Endothelial cell of umbilical vein (primary cell): ENCODE results near the gene RENBP. TPM values are rescaled to one million over a fixed set of nuclear protein-coding genes. Genes with fewer than 3 reads are reported as not detected.

ENCODE experiments used
- BruUV-seq: library from RNA; stranded (reverse); fragments of 400-500 nt; replicated peaks from 2 replicates; lab custom pipeline; 2021; lab: Mats Ljungman, UMichigan
- CTCF ChIA-PET: fragments of 300-600, 350-600 bp; sonication (Branson Sonifier 250); formaldehyde crosslinking; loops from one replicate; lab custom pipeline; 2021; ENCODE audit warnings: antibody characterized with exemption, inconsistent platforms; lab: Charles Lee
- POLR2A ChIA-PET: fragments of 300-600, 350-600 bp; sonication (Branson Sonifier 250); formaldehyde crosslinking; loops from one replicate; lab custom pipeline; 2021; ENCODE audit warnings: antibody characterized with exemption, inconsistent platforms; lab: Charles Lee
- DNase-seq: peaks from one replicate; pipeline ENCODE4 v3.0.0-alpha.2; 2011; ENCODE audit warnings: low read depth, low spot score
- FAIRE-seq: peaks from 2 replicates; lab custom pipeline; 2011; peaks lifted over from hg19 to GRCh38; lab: Jason Lieb, UNC
- H2AFZ ChIP-seq: 2 replicates; pipeline ENCODE4 v1.6.0; 2012; ENCODE audit warnings: low read depth, low read length, control low read depth, inconsistent platforms
- H3K27ac ChIP-seq: 2 replicates; pipeline ENCODE4 v1.5.1; 2011; ENCODE audit warnings: low read depth, mild to moderate bottlenecking, control low read depth, low read length, moderate library complexity; ENCODE audit not compliant: insufficient read depth
- H3K27me3 ChIP-seq, 2 experiments: 2 replicates each; pipeline versions ENCODE4 v1.6.0 to v1.6.1; 2011; ENCODE audit warnings: low read length in 2 of 2, mixed read lengths in 1 of 2; ENCODE audit not compliant: control insufficient read depth in 2 of 2, insufficient read depth in 2 of 2
- H3K36me3 ChIP-seq, 2 experiments: 2 replicates in 1 of 2; 3 replicates in 1 of 2; pipeline ENCODE4 v1.5.1; 2011; ENCODE audit warnings: low read length in 2 of 2, mild to moderate bottlenecking in 1 of 2, moderate library complexity in 1 of 2; ENCODE audit not compliant: control insufficient read depth in 2 of 2, insufficient read depth in 2 of 2; ENCODE audit errors: extremely low read depth in 1 of 2
- H3K4me1 ChIP-seq: 3 replicates; pipeline ENCODE4 v1.5.1; 2011; ENCODE audit warnings: mild to moderate bottlenecking, low read length; ENCODE audit not compliant: control insufficient read depth, insufficient read depth; ENCODE audit errors: extremely low read depth
- H3K4me2 ChIP-seq: 2 replicates; pipeline ENCODE4 v1.6.1; 2011; ENCODE audit warnings: low read length, control low read depth, mixed read lengths; ENCODE audit not compliant: insufficient read depth
- H3K4me3 ChIP-seq, 3 experiments: fragments of 200-600 bp in 1 of 3; sonication (generic), shearing (Covaris generic) in 1 of 3; replicated peaks in 1 of 3; 2 replicates each; pipeline ENCODE4 v1.5.1; 2011 to 2016; ENCODE audit warnings: control low read depth in 3 of 3, low read length in 3 of 3, mild to moderate bottlenecking in 2 of 3, inconsistent platforms in 1 of 3, low read depth in 1 of 3, moderate library complexity in 1 of 3; ENCODE audit not compliant: insufficient read depth in 1 of 3
- H3K79me2 ChIP-seq: 2 replicates; pipeline ENCODE4 v1.6.0; 2012; ENCODE audit warnings: low read length, inconsistent platforms; ENCODE audit not compliant: control insufficient read depth, insufficient read depth
- H3K9ac ChIP-seq: replicated peaks from 2 replicates; pipeline ENCODE3; 2011; ENCODE audit warnings: low read length, control low read depth; ENCODE audit not compliant: insufficient read depth; ENCODE audit errors: extremely low read depth
- H3K9me1 ChIP-seq: replicated peaks from 3 replicates; pipeline ENCODE4 v1.6.0; 2011; ENCODE audit warnings: mild to moderate bottlenecking, low read length; ENCODE audit not compliant: control insufficient read depth, insufficient read depth; ENCODE audit errors: extremely low read depth
- H3K9me3 ChIP-seq: replicated peaks from 2 replicates; pipeline ENCODE4 v1.5.1; 2012; ENCODE audit warnings: low read length, inconsistent platforms; ENCODE audit not compliant: control insufficient read depth, insufficient read depth
- H4K20me1 ChIP-seq: replicated peaks from 2 replicates; pipeline ENCODE3; 2011; ENCODE audit warnings: mild to moderate bottlenecking, low read length; ENCODE audit not compliant: control insufficient read depth, insufficient read depth; ENCODE audit errors: extremely low read depth
- CTCF ChIP-seq, 2 donors: IDR thresholded peaks; 1 replicate in 1 of 2; 2 replicates in 1 of 2; pipeline ENCODE4 v1.5.1; 2011; ENCODE audit warnings: low read length in 2 of 2, mild to moderate bottlenecking in 2 of 2, moderate library complexity in 2 of 2, control low read depth in 1 of 2, inconsistent platforms in 1 of 2, low read depth in 1 of 2; ENCODE audit not compliant: insufficient read depth in 1 of 2; ENCODE audit errors: extremely low read depth in 1 of 2
- EZH2 ChIP-seq: IDR thresholded peaks from 2 replicates; pipeline ENCODE4 v1.6.1; 2012; ENCODE audit warnings: borderline replicate concordance, low read depth, mild to moderate bottlenecking, moderate library complexity, low read length, inconsistent platforms; ENCODE audit not compliant: severe bottlenecking
- FOS ChIP-seq: IDR thresholded peaks from 2 replicates; pipeline ENCODE4 v1.6.1; 2011; ENCODE audit warnings: mild to moderate bottlenecking, low read length, moderate library complexity, borderline replicate concordance; ENCODE audit not compliant: insufficient read depth
- GATA2 ChIP-seq: IDR thresholded peaks from 2 replicates; pipeline ENCODE4 v1.7.0; 2011; ENCODE audit warnings: low read depth, mild to moderate bottlenecking, moderate library complexity, mixed read lengths, low read length; ENCODE audit not compliant: insufficient read length, insufficient read depth
- POLR2AphosphoS5 ChIP-seq: IDR thresholded peaks from 2 replicates; pipeline ENCODE4 v1.6.1; 2012; ENCODE audit warnings: low read depth, mild to moderate bottlenecking, control low read depth, low read length, moderate library complexity; ENCODE audit not compliant: insufficient read depth
- dilution Hi-C: fragments of 300-500 bp; cut with MboI; formaldehyde crosslinking; loops from one replicate; pipeline ENCODE4 v1.15.0; 2019; ENCODE audit warnings: low sequenced_read_pairs; ENCODE audit not compliant: extremely low pct_ligation_motif_present
- intact Hi-C: fragments of 100-400 bp; cut with micrococcal nuclease; formaldehyde crosslinking; loops from one replicate; pipeline ENCODE4 v1.10.0; 2022
- polyA plus RNA-seq, 4 experiments: library from polyadenylated mRNA; depleted of rRNA in 3 of 4; stranded (reverse) in 3 of 4; unstranded in 1 of 4; fragments of >200 nt; gene quantifications; 2 replicates each; pipeline versions ENCODE4 v1.2.1 to v1.2.3, GENCODE V29; 2011 to 2012; ENCODE audit warnings: missing spikeins in 1 of 4
- total RNA-seq: library from RNA; stranded (reverse); gene quantifications from 2 replicates; pipeline ENCODE4 v1.2.3, GENCODE V29; 2021

Gene RENBP
- total and polyA plus RNA-seq, 2 donors (not counting 3 experiments of a cell fraction or from before 2014, with no cell fraction given): 8.0 to 16.0 TPM

- intact Hi-C loops (no loop called here), dilution Hi-C loops (no loop called here)
- Histone ChIP-seq H3K27me3 (no peaks in the 10 kb centered on the region), H4K20me1 (no peaks in the 10 kb centered on the region), H2AFZ (no peak overlapping the region), H3K9ac (no peak overlapping the region), H3K9me1 (no peaks in the 10 kb centered on the region), H3K27ac (peak overlapping the region; percentile 38), H3K79me2 (peaks cover 9% of the 10 kb centered on the region), H3K4me2 (no peak overlapping the region), H3K4me3 (no peak overlapping the region), H3K9me3 (no peaks in the 10 kb centered on the region), H3K36me3 (peaks cover 15 to 16% of the 10 kb centered on the region in 2 experiments), H3K4me1 (peaks cover 31% of the 10 kb centered on the region)
- ChIA-PET POLR2A (interaction anchor here (1.0 to 1.3 kb wide), 2 partner anchors 20 to 23 kb away, joined by 5 read pairs; no protein-coding TSS in a partner anchor), CTCF (interaction anchor here (1.6 to 9.4 kb wide), 10 partner anchors 9 to 184 kb away, joined by 4 to 253 read pairs (median 8); partner anchors contain the start of genes ARHGAP4, IDH3G, NAA10 and PLXNB3)
- peak; percentile 68 for FAIRE-seq
- DNase-seq: no peak
- BruUV-seq: TSS peak; percentile 42
- no peak for TF ChIP-seq EZH2
- TF ChIP-seq FOS: no peak
- no peak for TF ChIP-seq CTCF (IDR thresholded peaks at IDR 0.05; ENCODE audit: extremely low read depth in 1 of 2, insufficient read depth in 1 of 2, low read depth in 1 of 2, low read length in 2 of 2)
- TF ChIP-seq POLR2AphosphoS5: no peak
- TF ChIP-seq GATA2: no peak
Observed at GRCh38 chrX:153948002-153948466, 3.6 kb upstream of the RENBP start.
